GM21367 (cell line): ENCODE data around the gene MARVELD2.

Experiments used
- ATAC-seq: cut with Tn5 transposase; IDR thresholded peaks from one replicate; pipeline ENCODE4 v1.9.1; 2021; ENCODE audit not compliant: unreplicated experiment

The MARVELD2 gene

DNA sequence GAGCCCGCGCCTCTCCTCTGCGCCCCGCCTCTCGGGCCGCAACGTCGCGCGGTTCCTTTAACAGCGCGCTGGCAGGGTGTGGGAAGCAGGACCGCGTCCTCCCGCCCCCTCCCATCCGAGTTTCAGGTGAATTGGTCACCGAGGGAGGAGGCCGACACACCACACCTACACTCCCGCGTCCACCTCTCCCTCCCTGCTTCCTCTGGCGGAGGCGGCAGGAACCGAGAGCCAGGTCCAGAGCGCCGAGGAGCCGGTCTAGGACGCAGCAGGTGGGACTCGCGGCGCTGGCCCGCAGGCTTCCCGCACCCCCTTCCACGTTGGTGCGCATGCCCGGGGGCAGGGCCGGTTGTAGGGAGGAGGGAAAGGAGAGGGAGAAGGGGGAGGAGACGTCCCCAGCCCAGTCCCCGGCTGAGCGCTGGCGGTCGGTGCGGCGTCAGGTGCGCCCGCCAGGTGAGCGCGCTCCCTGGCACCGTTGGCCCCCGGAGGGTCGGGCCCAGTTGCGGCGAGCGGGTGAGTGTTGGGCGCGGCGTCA lies 77.5 kb downstream of the MARVELD2 start, which contains the start of gene OCLN:
OCLN (plus strand) TSS at position 400 of the 532 bp plus-strand sequence. CDS start 11,455 bp downstream, outside the sequence.
- no peak for ATAC-seq

DNA sequence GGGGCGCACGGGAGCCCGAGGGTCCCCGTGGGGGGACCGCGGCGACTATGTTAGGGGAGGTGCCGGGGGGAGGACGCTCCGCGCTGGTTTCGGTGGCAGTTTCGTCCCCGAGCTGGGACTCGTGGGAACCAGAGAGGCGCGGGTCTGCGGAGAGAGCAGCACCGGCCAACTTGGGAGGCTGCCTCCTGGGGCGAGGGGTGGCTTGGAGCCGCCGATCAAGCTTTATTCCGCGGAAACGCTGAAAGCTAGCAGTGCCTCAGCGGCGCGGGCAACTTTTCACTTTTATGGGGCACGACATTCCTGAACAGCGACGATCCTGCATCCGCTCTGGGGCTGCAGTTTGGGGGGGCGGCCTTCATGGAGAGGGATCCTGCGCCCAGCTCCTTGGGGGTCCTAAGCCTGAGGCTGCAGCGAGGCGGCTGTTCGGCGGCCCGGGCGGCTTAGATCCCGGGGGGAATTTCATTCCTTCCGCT lies 78.0 kb downstream of the MARVELD2 start:
- no peak for ATAC-seq

DNA sequence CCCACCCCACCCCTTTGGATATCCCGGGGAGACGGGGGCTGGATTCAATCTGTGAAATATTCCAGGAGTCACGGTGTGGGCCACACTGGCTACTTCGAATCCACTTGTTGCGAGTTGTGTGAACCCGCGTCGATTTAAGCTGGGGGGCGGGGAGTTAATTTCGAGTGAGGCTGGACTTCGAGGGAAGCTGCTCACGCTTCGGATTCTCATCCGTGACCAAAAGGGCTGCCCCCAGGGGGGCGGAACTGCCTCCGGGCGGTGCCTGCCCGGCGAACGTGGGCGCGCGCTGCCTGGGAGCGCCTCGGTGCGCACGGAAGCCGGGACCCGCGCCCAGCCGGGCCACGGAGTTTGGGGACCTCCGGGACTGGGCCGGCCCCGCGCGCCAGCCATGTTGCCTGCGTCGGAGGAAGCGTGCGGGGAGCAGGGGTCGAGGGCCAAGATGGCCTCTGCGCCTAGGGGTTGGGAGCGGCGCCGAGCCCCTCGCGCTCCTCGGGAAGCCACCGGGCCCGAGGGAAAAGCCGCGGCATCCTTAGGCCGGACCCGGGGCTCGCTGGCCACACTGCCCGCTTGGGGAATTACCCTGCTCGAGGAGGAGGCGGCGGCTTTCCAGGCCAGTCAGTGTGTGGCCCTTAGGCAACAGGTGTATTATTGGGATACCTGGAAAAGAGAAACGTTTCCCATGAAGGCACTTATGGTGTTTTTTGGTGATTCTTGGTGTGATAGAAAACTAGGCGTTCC lies 78.6 kb downstream of the MARVELD2 start:
- ATAC-seq = no peak
